ENCODE measurements around the gene KCNK2.

The KCNK2 gene

GRCh38 chr1:215262106-215262505, 179.6 kb downstream of the KCNK2 start:
- DNase-seq = no peak

GRCh38 chr1:215263636-215264035, 181.1 kb downstream of the KCNK2 start:
- no peak for DNase-seq

- DNase-seq = no peak
Measured at GRCh38 chr1:215264649-215265048, 182.1 kb downstream of the KCNK2 start.

- no peak for DNase-seq
Measured at GRCh38 chr1:215267495-215267894, 185.0 kb downstream of the KCNK2 start.

GRCh38 chr1:215269955-215270354, 187.4 kb downstream of the KCNK2 start:
- no peak for DNase-seq

- no peak for DNase-seq
Measured at GRCh38 chr1:215273838-215274516, 191.4 kb downstream of the KCNK2 start.

- no peak for DNase-seq
Measured at GRCh38 chr1:215276582-215276981, 194.0 kb downstream of the KCNK2 start.

- no peak for DNase-seq
Measured at GRCh38 chr1:215277532-215277931, 195.0 kb downstream of the KCNK2 start.

- DNase-seq = no peak
Measured at GRCh38 chr1:215279682-215280081, 197.1 kb downstream of the KCNK2 start.

GRCh38 chr1:215282557-215282956, 200.0 kb downstream of the KCNK2 start:
- no peak for DNase-seq

GRCh38 chr1:215285013-215285800, 202.7 kb downstream of the KCNK2 start:
- DNase-seq = no peak
